ENCODE measurements around the gene COL7A1. TPM values are rescaled to one million over a fixed set of nuclear protein-coding genes. Genes with fewer than 3 reads are reported as not detected.
A peak's percentile ranks its signal among the peaks of the same experiment; 100 is the strongest.

Gene COL7A1
- total RNA-seq, 1 experiment from 2014 or later: 91.2 TPM

GRCh38 chr3:48595526-48596121 is 495 bp upstream of the COL7A1 start:
- Histone ChIP-seq H3F3A (ENCODE audit: insufficient read depth, low read depth) (peaks cover 36% of the 10 kb centered on the region), H2AFZ (no peak overlapping the region), H3K79me2 (ENCODE audit: low read depth) (peaks cover 16% of the 10 kb centered on the region), H4K20me1 (ENCODE audit: insufficient read depth) (no peaks in the 10 kb centered on the region), H3K9me2 (ENCODE audit: insufficient read depth) (no peaks in the 10 kb centered on the region), H3K4me2 (peak overlapping the region; percentile 92), H3K4me3 (peak overlapping the region; percentile 62; the same call in 1 of the 2 replicates), H3K27ac (peak overlapping the region; percentile 14), H3K4me1 (replicated peaks; ENCODE audit: insufficient read depth) (peaks cover 53% of the 10 kb centered on the region), H3K9me3 (ENCODE audit: insufficient read depth, low read depth) (no peaks in the 10 kb centered on the region), H3K36me3 (ENCODE audit: low read depth) (no peaks in the 10 kb centered on the region), H3K27me3 (ENCODE audit: insufficient read depth, low read depth) (no peaks in the 10 kb centered on the region)
- ChIA-PET CTCF (no interaction called here), POLR2A (ENCODE audit: unreplicated experiment) (interaction anchor here (0.5 kb wide), 1 partner anchor 34 kb away, joined by 3 read pairs; no protein-coding TSS in a partner anchor)
- intact Hi-C loops (cut with micrococcal nuclease; ENCODE audit: unreplicated experiment): loop anchor here (1.0 to 5.0 kb wide), 4 partner anchors 39 to 128 kb away; partner anchors contain the start of genes CELSR3, PFKFB4 and SLC26A6
- TF ChIP-seq CTCF (conservative IDR thresholded peaks at IDR 0.05) (no peak), EZH2 (IDR thresholded peaks at IDR 0.05; ENCODE audit: low read depth) (no peak)
- no TSS peak for BruUV-seq (replicated peaks)
- DNase-seq: peak; percentile 86 to 98

GRCh38 chr3:48594417-48595049 is 596 bp downstream of the COL7A1 start:
- ChIA-PET POLR2A (ENCODE audit: unreplicated experiment) (interaction anchor here (0.6 kb wide), 1 partner anchor 68 kb away, joined by 3 read pairs; the partner anchor contains the start of gene CELSR3), CTCF (no interaction called here)
- Histone ChIP-seq H3K36me3 (ENCODE audit: low read depth) (no peaks in the 10 kb centered on the region), H3F3A (ENCODE audit: insufficient read depth, low read depth) (peaks cover 29% of the 10 kb centered on the region), H3K4me1 (replicated peaks; ENCODE audit: insufficient read depth) (peaks cover 51% of the 10 kb centered on the region), H4K20me1 (ENCODE audit: insufficient read depth) (no peaks in the 10 kb centered on the region), H2AFZ (peak overlapping the region; percentile 80), H3K9me2 (ENCODE audit: insufficient read depth) (no peaks in the 10 kb centered on the region), H3K27me3 (ENCODE audit: insufficient read depth, low read depth) (no peaks in the 10 kb centered on the region), H3K9me3 (ENCODE audit: insufficient read depth, low read depth) (no peaks in the 10 kb centered on the region), H3K27ac (peak overlapping the region; percentile 19; the same call in 1 of the 2 replicates), H3K4me2 (peak overlapping the region; percentile 92), H3K4me3 (peak overlapping the region; percentile 62), H3K79me2 (ENCODE audit: low read depth) (peaks cover 16% of the 10 kb centered on the region)
- BruUV-seq (replicated peaks): TSS peak; percentile 55
- intact Hi-C loops (cut with micrococcal nuclease; ENCODE audit: unreplicated experiment): loop anchor here (1.0 to 5.0 kb wide), 4 partner anchors 38 to 127 kb away; partner anchors contain the start of genes CELSR3, PFKFB4 and SLC26A6
- DNase-seq: peak; percentile 46 to 66
- TF ChIP-seq EZH2 (IDR thresholded peaks at IDR 0.05; ENCODE audit: low read depth): no peak

GRCh38 chr3:48593337-48593736 is 1.8 kb downstream of the COL7A1 start:
- H3K79me2 ChIP-seq (ENCODE audit: low read depth): peaks cover 16% of the 10 kb centered on the region
- peaks cover 39% of the 10 kb centered on the region for H3K4me1 ChIP-seq (replicated peaks; ENCODE audit: insufficient read depth)

More at GRCh38 chr3:48593337-48593736, 1.8 kb downstream of the COL7A1 start:
- Histone ChIP-seq H4K20me1 (ENCODE audit: insufficient read depth) (no peaks in the 10 kb centered on the region), H3K4me2 (peak overlapping the region; percentile 92), H3K27me3 (ENCODE audit: insufficient read depth, low read depth) (no peaks in the 10 kb centered on the region), H3K9me2 (ENCODE audit: insufficient read depth) (no peaks in the 10 kb centered on the region), H3K4me3 (peak overlapping the region; percentile 62; the same call in 1 of the 2 replicates), H3K36me3 (ENCODE audit: low read depth) (no peaks in the 10 kb centered on the region), H3F3A (ENCODE audit: insufficient read depth, low read depth) (peaks cover 18% of the 10 kb centered on the region), H2AFZ (no peak overlapping the region), H3K9me3 (ENCODE audit: insufficient read depth, low read depth) (no peaks in the 10 kb centered on the region), H3K27ac (no peak overlapping the region)
- intact Hi-C loops (cut with micrococcal nuclease; ENCODE audit: unreplicated experiment): no loop called here
- ChIA-PET POLR2A (ENCODE audit: unreplicated experiment) (no interaction called here), CTCF (interaction anchor here (0.6 kb wide), 1 partner anchor 17 kb away, joined by 17 read pairs; no protein-coding TSS in a partner anchor)
- no TSS peak for BruUV-seq (replicated peaks)
- DNase-seq: no peak
- TF ChIP-seq CTCF (conservative IDR thresholded peaks at IDR 0.05): no peak
- no peak for TF ChIP-seq EZH2 (IDR thresholded peaks at IDR 0.05; ENCODE audit: low read depth)
